Effector CD8-positive, alpha-beta T cell (primary cell): ENCODE measurements around the gene ARHGAP25.

ENCODE experiments used
- DNase-seq: peaks from one replicate; lab custom pipeline; 2025; lab: John Stamatoyannopoulos, UW

Gene ARHGAP25

GRCh38 chr2:68742626-68743415 lies 8.2 kb downstream of the ARHGAP25 start:
- DNase-seq: no peak

- DNase-seq: no peak
Observed at GRCh38 chr2:68743531-68743930, 8.9 kb downstream of the ARHGAP25 start.

GRCh38 chr2:68744366-68744912 lies 9.8 kb downstream of the ARHGAP25 start:
- no peak for DNase-seq

GRCh38 chr2:68745006-68745405 lies 10.4 kb downstream of the ARHGAP25 start:
- DNase-seq: no peak

- no peak for DNase-seq
Observed at GRCh38 chr2:68746408-68746807, 11.8 kb downstream of the ARHGAP25 start.

GRCh38 chr2:68747413-68747812 lies 12.8 kb downstream of the ARHGAP25 start:
- no peak for DNase-seq

- no peak for DNase-seq
Observed at GRCh38 chr2:68747900-68748299, 13.3 kb downstream of the ARHGAP25 start.

GRCh38 chr2:68748568-68748967 lies 14.0 kb downstream of the ARHGAP25 start:
- DNase-seq: no peak

GRCh38 chr2:68749345-68749744 lies 14.7 kb downstream of the ARHGAP25 start:
- no peak for DNase-seq

GRCh38 chr2:68750592-68751396 lies 16.2 kb downstream of the ARHGAP25 start:
- DNase-seq: no peak

GRCh38 chr2:68751397-68752339 lies 17.1 kb downstream of the ARHGAP25 start:
- peak; percentile 82 for DNase-seq

GRCh38 chr2:68753318-68753717 lies 18.7 kb downstream of the ARHGAP25 start:
- DNase-seq: no peak

- DNase-seq: no peak
Observed at GRCh38 chr2:68755071-68755470, 20.5 kb downstream of the ARHGAP25 start.

- DNase-seq: no peak
Observed at GRCh38 chr2:68756178-68756577, 21.6 kb downstream of the ARHGAP25 start.

GRCh38 chr2:68757081-68757480 lies 22.5 kb downstream of the ARHGAP25 start:
- no peak for DNase-seq

GRCh38 chr2:68762100-68762499 lies 27.5 kb downstream of the ARHGAP25 start:
- DNase-seq: no peak

GRCh38 chr2:68762665-68763064 lies 28.1 kb downstream of the ARHGAP25 start:
- DNase-seq: no peak

- DNase-seq: no peak
Observed at GRCh38 chr2:68764041-68764805, 29.6 kb downstream of the ARHGAP25 start.

- DNase-seq: no peak
Observed at GRCh38 chr2:68764806-68765311, 30.2 kb downstream of the ARHGAP25 start.

- DNase-seq: no peak
Observed at GRCh38 chr2:68765739-68766375, 31.2 kb downstream of the ARHGAP25 start.
